HG03039 (cell line): ENCODE results near the gene TEX29.

ENCODE experiments used
- ATAC-seq: cut with Tn5 transposase; IDR thresholded peaks from one replicate; pipeline ENCODE4 v1.9.1; 2021; ENCODE audit warnings: mild to moderate bottlenecking, moderate library complexity; ENCODE audit not compliant: unreplicated experiment

The TEX29 gene

DNA sequence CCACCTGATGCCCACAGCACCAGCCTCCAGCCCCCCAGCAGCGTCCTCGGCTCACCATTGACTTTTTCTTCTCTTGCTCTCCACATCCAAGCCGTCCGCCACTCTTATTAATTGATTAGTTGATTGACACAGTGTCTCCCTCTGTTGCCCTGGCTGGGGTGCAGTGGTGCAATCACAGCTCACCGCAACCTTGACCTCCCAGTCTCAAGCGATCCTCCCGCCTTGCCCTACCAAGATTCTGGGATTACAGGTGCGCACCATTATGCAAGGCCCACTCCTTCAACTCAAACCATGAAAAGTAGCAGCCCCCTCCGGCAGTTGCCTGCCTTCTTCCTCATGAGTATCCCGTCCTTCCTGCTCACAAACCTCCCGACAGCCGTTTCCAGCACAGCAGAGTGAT lies 921 bp upstream of the TEX29 start:
- no peak for ATAC-seq

DNA sequence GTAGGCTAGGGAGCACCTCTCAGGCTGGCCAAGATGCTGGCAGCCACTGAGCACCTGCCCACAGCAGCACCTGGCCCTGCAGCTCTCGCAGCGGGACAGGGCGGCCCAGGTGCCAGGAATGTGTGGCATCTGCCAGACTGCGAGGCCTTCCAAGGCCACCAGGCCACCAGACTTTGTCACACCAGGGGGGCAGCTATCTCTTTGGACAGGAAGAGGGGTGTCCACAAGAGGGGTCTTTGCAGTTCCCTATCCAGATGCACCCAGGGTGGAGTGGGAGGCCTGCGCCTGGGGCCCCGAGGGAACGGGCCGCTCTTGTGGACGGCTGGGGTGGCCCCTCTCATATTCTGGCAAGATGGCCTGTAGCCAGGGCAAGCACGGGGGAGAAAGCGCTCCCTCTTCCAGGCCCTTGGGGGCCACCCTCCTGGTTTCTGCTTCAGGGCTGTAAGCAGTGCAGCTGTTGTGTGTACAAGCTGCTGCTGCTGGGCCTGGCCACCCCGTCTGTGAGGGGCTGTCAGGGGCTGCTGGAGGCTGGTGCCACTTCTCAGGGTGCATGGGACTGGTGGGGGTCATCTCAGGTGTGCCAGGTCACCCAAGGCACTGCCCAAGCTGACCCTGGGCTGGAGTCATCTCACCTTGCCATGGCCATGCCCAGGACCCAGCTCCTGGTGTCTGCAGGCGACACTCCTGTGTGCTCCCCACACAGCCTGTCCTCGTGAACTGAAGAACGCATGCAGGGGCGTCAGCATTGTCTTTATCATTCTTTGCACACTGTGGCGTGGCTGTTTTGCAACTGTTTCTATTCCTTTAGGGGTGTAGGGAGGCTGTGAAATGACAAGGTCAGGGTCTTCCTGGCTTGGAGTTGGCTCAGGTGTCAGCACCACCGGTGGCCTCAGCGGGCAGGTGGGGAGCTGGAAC lies 1.8 kb downstream of the TEX29 start:
- ATAC-seq = no peak

DNA sequence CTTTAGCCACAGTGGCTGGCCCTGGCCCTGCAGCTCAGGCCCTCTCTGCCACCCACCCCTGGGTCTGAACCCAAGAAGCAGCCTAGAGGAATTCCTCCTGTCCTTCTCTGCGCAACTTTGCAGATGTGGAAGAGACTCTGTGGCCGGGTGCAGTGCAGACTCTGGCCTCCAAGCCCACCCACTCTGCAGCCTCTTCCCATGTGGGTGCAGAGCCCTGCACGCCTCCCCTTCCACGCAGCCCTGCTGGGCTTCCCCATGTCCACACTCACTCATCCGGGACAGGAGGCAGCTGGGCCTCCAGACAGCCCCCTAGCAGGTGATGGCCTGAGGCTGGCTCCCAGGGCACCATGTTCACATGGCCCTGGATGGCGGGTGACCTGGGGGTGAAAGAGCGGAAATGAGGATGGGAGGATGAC lies 2.5 kb downstream of the TEX29 start:
- ATAC-seq = no peak

DNA sequence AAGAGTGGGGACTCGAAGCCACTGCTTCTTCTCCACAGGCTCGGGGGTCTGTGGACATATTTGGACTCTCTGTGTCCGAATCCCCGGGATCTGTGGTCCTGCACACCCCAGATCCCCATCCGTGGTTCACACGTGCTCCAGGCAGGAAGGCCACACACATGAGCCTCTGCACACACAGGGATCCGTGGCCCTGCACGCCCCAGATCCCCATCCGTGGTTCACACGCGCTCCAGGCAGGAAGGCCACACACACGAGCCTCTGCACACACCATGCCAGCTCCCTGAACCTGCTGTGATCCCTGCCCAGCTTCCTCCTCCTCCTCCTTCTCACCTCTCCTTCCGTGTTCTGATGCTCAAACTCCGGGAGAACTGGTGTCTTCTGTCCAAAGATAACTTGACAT lies 3.1 kb downstream of the TEX29 start:
- ATAC-seq = no peak

DNA sequence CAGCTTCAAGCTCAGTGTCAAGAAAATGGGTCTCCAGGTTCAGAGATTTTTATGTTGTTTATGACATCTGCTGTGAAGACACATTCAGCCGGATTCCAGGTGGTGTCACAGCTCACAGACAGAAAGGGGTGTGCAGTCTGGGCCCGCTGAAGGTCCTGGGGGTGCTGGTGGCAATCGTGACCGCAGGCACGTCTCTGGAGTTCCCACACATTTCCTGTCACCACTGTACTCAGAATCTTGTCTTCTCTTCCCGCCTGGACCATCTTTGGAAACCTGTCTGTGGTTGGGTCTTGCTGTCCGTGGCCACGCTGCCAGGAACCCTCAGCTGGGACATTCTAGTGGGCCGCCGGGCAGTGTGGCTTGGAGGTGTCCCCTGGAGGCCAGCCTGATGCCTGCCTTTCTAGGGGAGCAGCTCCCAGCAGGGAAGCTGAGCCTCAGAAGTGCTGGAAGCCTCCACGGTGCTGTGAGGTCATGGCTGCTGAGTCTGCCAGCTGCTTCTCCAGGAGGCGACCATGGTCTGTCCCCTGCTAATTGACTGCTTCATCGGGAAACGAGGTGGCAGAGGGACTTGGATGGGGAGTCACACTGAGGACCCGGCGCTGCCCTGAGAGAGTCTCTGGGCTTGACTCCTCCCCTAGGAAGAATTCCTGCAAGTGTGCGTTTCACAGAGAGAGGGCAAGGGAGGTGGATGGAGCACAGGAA lies 3.7 kb downstream of the TEX29 start:
- ATAC-seq = no peak

DNA sequence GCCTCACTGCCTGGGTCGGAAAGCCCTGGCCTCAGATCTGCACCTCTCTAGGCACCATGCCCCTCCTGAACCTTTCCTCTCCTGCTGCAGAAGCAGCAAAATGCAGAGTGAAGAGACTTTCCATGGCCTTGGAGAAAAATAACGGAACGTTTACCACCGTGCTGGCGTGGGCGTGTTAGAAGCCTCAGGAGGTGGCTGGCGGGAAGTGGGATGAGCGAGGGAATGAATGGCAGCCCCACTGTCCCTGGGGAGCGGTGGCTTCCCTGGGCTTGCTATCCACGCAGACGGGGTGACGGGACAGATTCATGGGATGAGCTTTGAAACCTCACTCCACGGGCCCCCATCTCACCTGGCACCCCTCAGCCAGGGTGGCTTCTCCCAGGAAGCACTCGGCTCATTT lies 4.3 kb downstream of the TEX29 start:
- ATAC-seq = no peak

DNA sequence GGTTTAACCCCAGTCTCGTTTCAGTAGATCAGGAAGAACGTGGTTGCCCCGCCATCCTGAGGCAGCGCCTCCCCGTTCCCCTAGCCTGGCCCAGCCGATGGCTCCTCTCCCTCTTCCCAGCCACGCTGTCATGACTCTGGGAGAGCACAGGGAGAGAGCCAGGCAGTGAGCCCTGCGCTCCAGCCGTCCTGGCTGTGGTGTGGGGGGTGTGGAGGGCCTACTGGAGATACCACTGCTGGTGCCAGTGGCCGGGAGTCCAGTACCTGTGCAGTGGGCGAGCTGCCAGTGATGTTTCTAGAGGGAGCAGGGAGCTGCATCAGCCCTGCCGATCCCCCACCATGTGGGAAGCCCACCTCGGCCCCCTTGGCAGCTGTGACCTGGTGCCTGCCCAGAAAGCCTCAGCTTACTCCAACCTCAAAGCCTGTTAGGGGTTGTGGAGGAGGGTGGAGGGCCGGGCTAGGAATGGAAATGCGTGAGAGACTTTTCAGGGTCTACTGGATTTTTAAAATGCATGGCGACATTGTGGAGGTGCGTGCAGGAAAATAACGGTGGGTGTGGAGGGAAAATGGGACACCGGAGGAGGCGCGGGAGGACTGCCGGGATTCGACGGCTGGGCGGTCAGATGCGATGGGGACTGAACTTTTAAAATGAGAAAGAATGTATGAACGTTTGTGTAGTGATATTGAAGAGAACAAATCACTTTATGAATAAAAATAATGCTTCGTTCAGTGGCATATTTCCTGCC lies 4.9 kb downstream of the TEX29 start:
- ATAC-seq = no peak

DNA sequence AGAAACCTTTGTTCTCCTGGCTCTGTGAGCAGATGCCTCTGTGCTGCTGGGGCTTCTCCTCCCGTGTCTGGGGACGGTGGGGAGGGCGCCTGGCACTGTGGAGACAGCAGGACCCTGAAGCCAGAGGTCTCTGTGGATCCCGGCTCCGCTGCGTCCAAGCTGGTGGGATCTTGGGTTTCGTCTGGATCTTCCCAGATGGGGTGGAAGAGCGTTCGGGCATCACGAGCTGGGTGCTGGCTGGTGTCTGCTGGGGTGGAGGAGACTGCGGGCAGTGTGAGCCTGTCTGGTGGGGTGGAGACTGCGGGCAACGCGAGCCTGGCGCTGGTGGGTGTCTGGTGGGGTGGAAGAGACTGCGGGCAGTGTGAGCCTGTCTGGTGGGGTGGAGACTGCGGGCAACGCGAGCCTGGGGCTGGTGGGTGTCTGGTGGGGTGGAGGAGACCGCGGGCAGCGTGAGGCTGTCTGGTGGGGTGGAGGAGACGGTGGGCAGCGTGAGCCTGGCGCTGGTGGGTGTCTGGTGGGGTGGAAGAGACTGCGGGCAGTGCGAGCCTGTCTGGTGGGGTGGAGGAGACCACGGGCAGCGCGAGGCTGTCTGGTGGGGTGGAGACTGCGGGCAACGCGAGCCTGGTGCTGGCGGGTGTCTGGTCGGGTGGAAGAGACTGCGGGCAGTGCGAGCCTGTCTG lies 5.6 kb downstream of the TEX29 start:
- no peak for ATAC-seq

DNA sequence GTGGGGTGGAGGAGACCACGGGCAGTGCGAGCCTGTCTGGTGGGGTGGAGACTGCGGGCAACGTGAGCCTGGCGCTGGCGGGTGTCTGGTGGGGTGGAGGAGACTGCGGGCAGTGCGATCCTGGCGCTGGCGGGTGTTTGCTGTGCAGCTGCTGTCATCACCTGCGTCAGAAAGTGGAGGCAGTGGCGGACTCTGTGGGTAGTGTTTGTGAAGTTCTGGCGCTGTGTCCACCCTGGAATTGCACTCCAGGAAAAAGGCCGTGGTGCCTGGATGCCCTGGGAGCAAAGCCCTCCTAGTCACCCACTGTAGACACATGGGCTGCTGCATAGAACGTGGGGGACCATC lies 6.2 kb downstream of the TEX29 start:
- ATAC-seq = no peak

DNA sequence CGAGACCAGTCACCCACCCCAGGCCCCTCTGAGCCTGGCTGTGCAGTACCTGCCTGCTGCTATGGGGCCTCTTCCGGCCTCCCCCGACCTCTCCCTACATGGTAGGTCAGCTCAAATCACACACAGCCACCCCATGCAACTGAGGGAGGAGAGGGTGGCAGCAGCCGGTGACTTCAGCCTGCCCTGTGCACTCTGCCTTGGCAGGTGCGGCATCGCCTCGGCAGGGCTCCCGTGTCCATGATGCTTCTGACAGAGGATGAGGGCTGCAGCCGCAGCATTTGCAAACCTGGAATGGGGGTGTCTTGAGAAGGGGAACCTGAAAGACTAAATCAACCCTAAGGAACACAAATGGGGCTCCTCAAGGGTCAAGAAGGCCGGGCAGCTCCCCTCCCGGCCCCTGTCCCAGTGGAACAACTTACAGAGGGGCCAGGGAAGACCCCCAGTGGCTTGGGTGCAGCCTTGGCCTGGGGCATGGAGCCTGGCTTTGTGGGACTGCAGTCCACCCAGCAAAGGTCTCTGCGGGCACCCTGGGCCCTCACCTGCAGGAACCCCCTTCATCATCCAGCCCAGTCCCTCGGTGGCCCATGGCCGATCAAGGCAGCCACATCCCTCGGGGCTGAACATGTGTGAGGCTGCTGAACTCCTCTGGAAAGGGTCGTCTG lies 6.7 kb downstream of the TEX29 start:
- ATAC-seq = no peak

DNA sequence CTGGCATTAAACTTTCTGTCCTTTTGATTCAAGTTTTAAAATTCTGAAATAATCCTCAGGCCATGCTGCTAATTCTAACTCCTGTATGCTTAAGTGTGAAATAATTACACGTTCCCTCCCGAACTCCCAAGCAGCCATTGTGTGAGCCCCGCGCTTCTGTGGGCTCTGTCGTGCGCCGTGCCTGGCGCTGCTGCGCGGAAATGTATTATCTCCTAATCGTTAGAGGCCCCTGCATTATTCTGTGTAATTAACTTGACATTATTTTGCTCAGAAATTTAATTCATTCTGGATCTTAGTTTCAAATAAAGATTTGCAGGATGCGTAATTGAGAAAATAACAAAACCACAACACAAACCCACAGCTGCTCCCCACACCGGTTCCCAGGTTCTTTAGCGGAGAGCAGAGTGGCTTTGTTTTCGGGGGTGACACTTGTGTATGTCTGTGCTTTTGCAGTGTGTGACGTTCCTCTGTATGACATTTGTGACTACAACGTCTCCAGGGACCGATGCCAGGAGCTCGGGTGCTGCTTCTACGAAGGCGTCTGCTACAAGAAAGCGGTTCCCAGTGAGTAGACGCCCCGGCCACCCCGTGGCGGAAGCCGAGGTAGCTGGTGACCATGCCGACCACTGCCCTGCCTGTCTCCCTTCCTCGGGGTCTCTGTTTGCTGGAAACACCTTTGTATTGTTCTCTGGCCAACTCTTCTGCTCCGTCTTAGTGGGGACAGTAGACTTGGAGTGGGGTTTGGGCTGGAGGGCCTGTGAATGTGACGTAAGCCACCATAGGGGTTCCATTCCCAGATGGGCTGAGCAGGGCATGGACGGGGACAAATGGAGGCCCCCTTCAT lies 7.5 kb downstream of the TEX29 start:
- ATAC-seq = no peak

DNA sequence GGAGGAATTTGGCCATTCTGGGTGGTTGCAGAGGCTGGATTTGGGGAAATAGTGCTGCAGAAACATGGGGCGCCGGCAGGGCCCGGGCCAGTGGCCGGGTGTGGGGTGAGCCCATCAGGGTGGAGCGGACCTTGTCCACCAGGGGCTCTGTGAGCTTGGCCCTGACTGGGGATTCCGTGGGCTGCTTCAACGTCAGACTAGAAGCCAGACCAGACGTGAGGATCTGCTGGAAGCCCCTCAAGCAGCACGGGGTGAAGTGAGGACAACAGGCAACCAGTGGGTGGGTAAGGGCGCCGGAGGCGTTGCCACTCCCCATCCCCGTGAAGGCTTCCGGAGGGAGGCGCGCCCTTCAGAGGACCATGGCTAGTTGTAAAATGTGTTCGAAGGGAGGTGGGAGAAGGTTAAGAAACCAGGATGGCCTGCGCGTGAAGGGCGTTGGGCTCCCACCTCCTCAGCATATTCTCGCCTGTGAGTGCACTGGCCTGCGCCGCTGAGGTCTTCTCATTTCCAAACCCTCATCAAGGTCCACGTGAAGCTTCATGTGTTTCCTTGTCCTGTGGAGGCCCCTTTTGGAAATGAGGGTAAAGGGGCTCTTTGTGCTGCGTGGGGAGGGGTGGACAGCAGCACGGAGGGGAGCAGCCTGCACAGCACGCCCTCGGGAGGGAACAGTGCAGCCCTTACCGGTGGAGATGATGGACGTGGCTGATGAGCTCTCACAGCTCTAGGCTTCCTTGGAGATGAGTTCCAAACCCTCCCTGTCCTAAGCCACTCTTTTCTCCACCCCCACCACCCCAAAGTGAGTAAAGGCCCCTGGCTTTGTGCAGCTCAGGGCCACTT lies 8.3 kb downstream of the TEX29 start:
- ATAC-seq = no peak

DNA sequence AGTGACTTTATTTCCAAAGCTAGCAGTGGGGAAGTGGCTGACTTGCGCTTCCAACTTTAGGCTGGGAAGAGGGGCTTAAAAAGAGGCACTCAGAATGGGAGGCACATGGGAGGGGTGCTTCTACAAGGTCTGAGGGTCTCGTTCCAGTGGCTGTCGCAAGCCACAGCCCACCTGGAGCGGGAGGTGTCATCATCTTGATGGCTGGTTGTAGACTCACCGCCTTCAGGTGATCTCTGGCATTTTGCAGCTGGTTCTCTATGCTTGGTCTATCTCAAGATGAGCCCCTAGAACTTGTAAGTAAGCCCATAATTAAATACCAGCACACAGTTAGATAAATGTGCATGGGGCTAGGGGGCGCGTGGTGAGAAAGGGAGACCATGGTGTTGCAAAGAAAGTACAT lies 9.2 kb downstream of the TEX29 start:
- no peak for ATAC-seq

DNA sequence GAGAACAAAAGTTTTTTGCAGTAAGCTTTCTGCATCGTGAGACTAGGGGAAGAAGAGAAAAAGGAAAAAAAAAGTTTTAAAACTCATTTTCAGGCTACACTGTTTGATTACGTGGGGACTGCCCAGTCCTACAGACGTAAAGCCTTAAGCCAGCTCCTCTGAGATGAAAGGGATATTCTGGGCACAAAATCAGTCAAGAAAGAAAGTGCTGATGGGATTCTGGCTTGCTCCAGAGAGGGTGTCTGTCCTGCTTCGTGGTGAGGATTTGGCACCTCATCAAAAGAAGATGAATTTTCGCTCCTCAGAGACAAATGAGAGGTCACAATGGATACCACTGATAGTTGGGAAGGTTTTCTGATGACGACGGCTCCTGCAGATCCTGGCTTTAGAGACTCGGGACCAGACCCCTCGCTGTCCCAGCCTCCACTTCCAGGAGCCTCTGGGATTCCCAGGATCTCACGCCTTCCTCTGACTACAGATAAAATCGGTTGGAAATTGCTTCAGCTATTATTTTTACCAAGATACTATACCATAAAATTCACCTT lies 9.7 kb downstream of the TEX29 start:
- no peak for ATAC-seq

DNA sequence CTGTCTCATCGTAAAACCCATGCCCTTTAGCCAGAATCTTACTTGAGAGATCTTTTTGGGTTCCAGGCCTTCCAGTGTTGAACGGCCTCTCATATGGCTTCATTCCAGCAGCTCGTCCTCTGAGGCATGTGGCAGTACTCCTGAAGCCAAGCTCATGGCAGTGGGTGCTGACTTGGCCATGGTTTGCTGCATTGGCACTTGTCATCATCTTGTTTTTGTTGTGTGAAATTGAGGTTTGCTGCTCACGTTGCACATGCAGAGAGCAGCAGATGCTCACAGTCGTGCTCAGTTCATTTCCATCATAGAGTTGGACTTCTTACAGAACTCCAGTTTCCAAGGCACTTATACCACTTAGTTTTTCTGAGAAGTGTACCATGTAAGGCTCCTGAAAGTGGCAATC lies 14.9 kb downstream of the TEX29 start:
- ATAC-seq = no peak

DNA sequence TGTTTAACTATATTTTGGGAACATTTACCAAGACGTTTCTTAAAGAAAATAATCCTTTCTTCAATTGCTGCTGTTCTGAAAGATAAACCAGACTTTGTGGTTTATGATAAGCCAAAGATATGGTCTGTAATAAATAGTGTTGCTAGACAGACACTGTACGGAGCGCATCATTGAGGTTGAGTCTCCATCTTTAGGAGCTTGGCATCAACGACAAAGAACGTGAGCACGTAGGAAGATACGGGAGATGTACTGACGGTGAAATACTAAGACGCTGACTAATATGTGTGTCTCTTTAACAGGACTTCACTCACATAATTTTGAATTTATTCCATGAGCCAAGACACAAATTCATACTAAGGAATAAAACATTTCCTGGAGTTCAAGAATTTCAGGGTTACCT lies 16.2 kb downstream of the TEX29 start:
- no peak for ATAC-seq

DNA sequence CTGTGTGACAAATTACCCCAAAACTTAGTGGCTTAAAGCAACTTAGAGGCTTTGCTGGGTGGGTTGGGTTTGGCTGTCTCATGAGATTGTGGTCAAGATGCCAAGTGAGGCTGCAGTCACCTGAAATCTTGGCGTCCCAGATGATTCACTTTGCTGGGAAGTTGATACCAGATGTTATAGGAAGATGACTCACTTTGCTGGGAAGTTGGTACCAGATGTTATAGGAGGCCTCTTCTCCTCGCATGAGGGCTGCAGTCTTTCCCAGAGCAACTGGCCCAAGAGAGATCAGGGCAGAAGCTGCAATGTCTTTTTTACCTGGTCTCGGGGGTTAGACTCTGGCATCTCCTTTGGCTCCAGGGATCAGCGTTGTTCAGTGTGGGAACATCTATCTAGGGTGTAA lies 16.8 kb downstream of the TEX29 start:
- no peak for ATAC-seq

DNA sequence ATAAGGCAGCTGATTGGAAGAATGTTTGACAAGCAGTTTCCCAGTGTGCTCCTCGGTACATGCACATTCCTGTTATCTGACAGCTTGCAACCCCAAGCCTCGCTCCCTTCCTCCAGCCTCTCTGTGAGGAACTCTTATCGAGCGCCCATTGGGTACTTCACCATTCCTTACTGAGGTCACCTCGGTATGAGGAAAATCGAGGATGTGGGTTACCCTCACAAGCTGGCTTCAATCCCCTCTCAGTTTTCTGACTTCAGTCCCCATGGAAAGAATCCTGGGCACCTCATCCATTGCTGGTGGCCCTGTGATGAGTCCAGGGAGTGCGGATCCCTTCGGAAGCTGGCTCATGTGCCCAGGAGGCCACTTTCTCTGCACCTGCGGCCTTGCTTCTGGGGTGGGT lies 17.3 kb downstream of the TEX29 start:
- no peak for ATAC-seq

DNA sequence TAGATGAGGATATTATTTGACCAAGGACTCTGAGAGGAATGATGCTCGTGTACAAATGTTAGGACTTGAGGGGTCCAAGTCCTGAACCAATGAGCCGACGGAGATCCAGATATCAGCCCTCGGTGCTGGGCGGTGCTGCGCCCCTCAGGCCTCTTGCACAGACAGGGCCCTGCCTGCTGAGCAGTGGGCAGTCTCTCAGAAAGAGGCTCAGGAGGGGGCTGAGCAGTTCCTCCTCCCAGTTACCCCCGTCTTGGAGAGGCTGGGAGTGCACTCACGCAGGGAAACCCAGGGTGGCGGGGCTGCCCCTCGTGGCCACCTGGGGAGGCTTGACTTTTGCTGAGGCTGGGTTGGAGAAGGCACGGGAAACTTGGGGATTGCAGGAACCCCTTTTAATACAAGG lies 18.4 kb downstream of the TEX29 start:
- ATAC-seq = no peak
